Esophagus squamous epithelium (tissue), 4 donors: ENCODE measurements around the gene CACUL1.

ENCODE experiments used
- POLR2A ChIP-seq, 4 donors: fragments of 450-650 bp; IDR thresholded peaks; one replicate each; pipeline ENCODE4 v1.6.1; 2017; ENCODE audit warnings: antibody characterized with exemption in 4 of 4, mild to moderate bottlenecking in 4 of 4, moderate library complexity in 3 of 4
- TF ChIP-seq, protein P1 (sequence below), 6 experiments: fragments of 450-650 bp in 4 of 6; fragments of 200-600 bp in 2 of 6; sonication (generic) in 2 of 6; IDR thresholded peaks; one replicate each; pipeline ENCODE4 v1.5.1; 2016 to 2019; ENCODE audit warnings: antibody characterized with exemption in 6 of 6, mild to moderate bottlenecking in 4 of 6, moderate library complexity in 4 of 6

DNA sequence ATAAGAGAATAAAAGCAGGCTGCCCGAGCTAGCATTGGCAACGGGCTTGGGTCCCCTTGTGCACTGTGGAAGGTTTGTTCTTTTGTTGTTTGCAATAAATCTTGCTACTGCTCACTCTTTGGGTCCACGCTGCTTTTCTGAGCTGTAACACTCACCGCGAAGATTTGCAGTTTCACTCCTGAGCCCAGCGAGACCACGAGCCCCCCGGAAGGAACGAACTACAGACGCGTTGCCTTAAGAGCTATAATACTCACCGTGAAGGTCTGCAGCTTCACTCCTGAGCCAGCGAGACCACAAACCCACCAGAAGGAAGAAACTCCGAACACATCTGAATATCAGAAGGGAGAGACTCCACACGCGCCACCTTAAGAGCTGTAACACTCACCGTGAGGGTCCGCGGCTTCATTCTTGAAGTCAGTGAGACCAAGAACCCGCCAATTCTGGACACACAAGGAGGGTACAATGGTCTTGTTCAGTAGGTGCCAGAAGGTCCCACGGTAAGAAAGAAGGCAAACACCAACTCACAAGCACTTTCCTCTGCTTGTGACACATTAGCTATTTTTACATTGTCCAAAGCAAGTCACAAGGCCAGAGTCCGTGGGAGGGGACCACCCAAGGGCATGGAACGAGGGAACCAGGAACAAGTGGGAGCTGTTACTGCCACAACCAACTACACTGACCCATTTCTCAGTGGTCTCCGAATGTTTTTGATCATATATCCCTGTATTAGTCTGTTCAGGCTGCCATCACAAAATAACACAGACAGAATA lies 29.2 kb upstream of the CACUL1 start:
- TF ChIP-seq, protein P1, sequence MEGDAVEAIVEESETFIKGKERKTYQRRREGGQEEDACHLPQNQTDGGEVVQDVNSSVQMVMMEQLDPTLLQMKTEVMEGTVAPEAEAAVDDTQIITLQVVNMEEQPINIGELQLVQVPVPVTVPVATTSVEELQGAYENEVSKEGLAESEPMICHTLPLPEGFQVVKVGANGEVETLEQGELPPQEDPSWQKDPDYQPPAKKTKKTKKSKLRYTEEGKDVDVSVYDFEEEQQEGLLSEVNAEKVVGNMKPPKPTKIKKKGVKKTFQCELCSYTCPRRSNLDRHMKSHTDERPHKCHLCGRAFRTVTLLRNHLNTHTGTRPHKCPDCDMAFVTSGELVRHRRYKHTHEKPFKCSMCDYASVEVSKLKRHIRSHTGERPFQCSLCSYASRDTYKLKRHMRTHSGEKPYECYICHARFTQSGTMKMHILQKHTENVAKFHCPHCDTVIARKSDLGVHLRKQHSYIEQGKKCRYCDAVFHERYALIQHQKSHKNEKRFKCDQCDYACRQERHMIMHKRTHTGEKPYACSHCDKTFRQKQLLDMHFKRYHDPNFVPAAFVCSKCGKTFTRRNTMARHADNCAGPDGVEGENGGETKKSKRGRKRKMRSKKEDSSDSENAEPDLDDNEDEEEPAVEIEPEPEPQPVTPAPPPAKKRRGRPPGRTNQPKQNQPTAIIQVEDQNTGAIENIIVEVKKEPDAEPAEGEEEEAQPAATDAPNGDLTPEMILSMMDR (IDR thresholded peaks at IDR 0.05), result no peak
- TF ChIP-seq POLR2A (IDR thresholded peaks at IDR 0.05), result no peak
